B cell (primary cell): ENCODE data around the gene PTPRN2. TPM values are rescaled to one million over a fixed set of nuclear protein-coding genes. Genes with fewer than 3 reads are reported as not detected.
"Not testable (repeated sequence)": the region's sequence is repeated elsewhere in the genome, so short reads cannot be mapped to it uniquely, and the experiment has no call there.

ENCODE experiments used
- ATAC-seq: fragments of 200-7000 bp; cut with Tn5 transposase; one replicate; pipeline ENCODE4 v1.10.0; 2021; ENCODE audit warnings: low read depth, mild to moderate bottlenecking, moderate number of reproducible peaks, moderate library complexity
- CTCF ChIA-PET: fragments of 350-600 bp; sonication (Branson Sonifier 250); formaldehyde crosslinking; loops from one replicate; lab custom pipeline; 2021; ENCODE audit warnings: antibody characterized with exemption, inconsistent platforms; lab: Charles Lee
- POLR2A ChIA-PET: fragments of 350-600 bp; sonication (Branson Sonifier 250); formaldehyde crosslinking; loops from one replicate; lab custom pipeline; 2021; ENCODE audit warnings: antibody characterized with exemption; lab: Charles Lee
- DNase-seq: peaks from one replicate; pipeline ENCODE4 v3.0.0; 2013
- H2AFZ ChIP-seq: 2 replicates; pipeline ENCODE4 v1.6.1; 2012; ENCODE audit warnings: mild to moderate bottlenecking, low read depth, low read length; ENCODE audit not compliant: insufficient read depth, poor library complexity, severe bottlenecking
- H3K27ac ChIP-seq, 2 donors: 1 replicate in 1 of 2; 2 replicates in 1 of 2; pipeline ENCODE4 v1.5.1; 2012 to 2013; ENCODE audit warnings: low read length in 2 of 2, mild to moderate bottlenecking in 2 of 2, moderate library complexity in 1 of 2
- H3K27me3 ChIP-seq, 4 experiments: fragments of 200-600 bp in 1 of 4; sonication (generic) in 1 of 4; replicated peaks in 1 of 4; 1 replicate in 2 of 4; 2 replicates in 2 of 4; pipeline versions ENCODE4 v1.6.1 to v1.7.0; 2013 to 2016; ENCODE audit warnings: low read length in 3 of 4, mild to moderate bottlenecking in 2 of 4, mixed read lengths in 1 of 4, moderate library complexity in 1 of 4; ENCODE audit not compliant: insufficient read depth in 4 of 4, control insufficient read depth in 3 of 4; ENCODE audit errors: control extremely low read depth in 1 of 4
- H3K36me3 ChIP-seq, 2 experiments: replicated peaks in 1 of 2; 1 replicate in 1 of 2; 2 replicates in 1 of 2; pipeline versions ENCODE4 v1.6.1 to v1.7.1; 2013; ENCODE audit warnings: low read length in 1 of 2; ENCODE audit not compliant: insufficient read depth in 2 of 2, control insufficient read depth in 1 of 2; ENCODE audit errors: control extremely low read depth in 1 of 2, extremely low read depth in 1 of 2
- H3K4me1 ChIP-seq, 2 donors: fragments of 200-600 bp in 1 of 2; sonication (generic) in 1 of 2; 1 replicate in 1 of 2; 2 replicates in 1 of 2; pipeline versions ENCODE4 v1.5.1 to v1.6.1; 2013 to 2017; ENCODE audit warnings: low read length in 2 of 2; ENCODE audit not compliant: control insufficient read depth in 2 of 2, insufficient read depth in 2 of 2
- H3K4me2 ChIP-seq: replicated peaks from 2 replicates; pipeline ENCODE3; 2012; ENCODE audit warnings: mild to moderate bottlenecking, low read depth, low read length; ENCODE audit not compliant: poor library complexity, severe bottlenecking
- H3K4me3 ChIP-seq, 5 experiments: fragments of 200-600 bp in 1 of 5; sonication (generic) in 1 of 5; 1 replicate in 3 of 5; 2 replicates in 2 of 5; pipeline versions ENCODE4 v1.5.1 to v1.7.0; 2011 to 2016; ENCODE audit warnings: low read length in 4 of 5, mild to moderate bottlenecking in 4 of 5, low read depth in 2 of 5, control low read depth in 1 of 5, moderate library complexity in 1 of 5; ENCODE audit not compliant: insufficient read depth in 1 of 5; ENCODE audit errors: control extremely low read depth in 1 of 5, extremely low read depth in 1 of 5
- H3K79me2 ChIP-seq: fragments of 200-600 bp; sonication (generic); one replicate; pipeline ENCODE4 v1.6.0; 2016; ENCODE audit warnings: low read length; ENCODE audit not compliant: control insufficient read depth, insufficient read depth
- H3K9ac ChIP-seq: fragments of 200-600 bp; sonication (generic); 2 replicates; pipeline ENCODE4 v1.6.1; 2017; ENCODE audit warnings: mild to moderate bottlenecking, low read length, moderate library complexity
- H3K9me3 ChIP-seq, 3 donors: one replicate each; pipeline versions ENCODE4 v1.6.1 to v1.7.1; 2013; ENCODE audit warnings: low read length in 2 of 3; ENCODE audit not compliant: control insufficient read depth in 2 of 3, insufficient read depth in 1 of 3; ENCODE audit errors: control extremely low read depth in 1 of 3
- H4K20me1 ChIP-seq: 2 replicates; pipeline ENCODE4 v1.6.0; 2012; ENCODE audit warnings: mild to moderate bottlenecking, low read length; ENCODE audit not compliant: insufficient read depth, control insufficient read depth, poor library complexity, severe bottlenecking
- H3K27ac Mint-ChIP-seq: one replicate; pipeline ENCODE4 v1.8.0; 2021; ENCODE audit warnings: mixed read lengths
- H3K27me3 Mint-ChIP-seq: one replicate; pipeline ENCODE4 v1.8.0; 2021; ENCODE audit warnings: mixed read lengths
- H3K4me1 Mint-ChIP-seq: one replicate; pipeline ENCODE4 v1.8.0; 2021; ENCODE audit warnings: mixed read lengths
- H3K4me3 Mint-ChIP-seq: one replicate; pipeline ENCODE4 v1.8.0; 2021; ENCODE audit warnings: mixed read lengths
- H3K9me3 Mint-ChIP-seq: one replicate; pipeline ENCODE4 v1.8.0; 2022; ENCODE audit warnings: mixed read lengths; ENCODE audit not compliant: insufficient read depth
- CTCF ChIP-seq: fragments of 200-600 bp; IDR thresholded peaks from one replicate; pipeline ENCODE4 v1.8.0; 2022; ENCODE audit warnings: antibody characterized with exemption, mild to moderate bottlenecking
- EZH2 ChIP-seq: IDR thresholded peaks from 2 replicates; pipeline ENCODE4 v1.6.1; 2012; ENCODE audit warnings: borderline replicate concordance, low read depth, mild to moderate bottlenecking, moderate library complexity, low read length; ENCODE audit not compliant: insufficient read depth, poor library complexity, severe bottlenecking
- WGBS: methylation state at CpG from one replicate; pipeline ENCODE4 v1.1.5; 2013; ENCODE audit warnings: missing lambda C conversion rate; ENCODE audit not compliant: insufficient coverage; 5-methylcytosine and 5-hydroxymethylcytosine counted together
- intact Hi-C: fragments of 100-400 bp; cut with micrococcal nuclease; formaldehyde crosslinking; loops from one replicate; pipeline ENCODE4 v1.10.0; 2022
- polyA plus RNA-seq: library from polyadenylated mRNA; depleted of rRNA; stranded (reverse); fragments of >200 nt; gene quantifications from 2 replicates; pipeline ENCODE4 v1.2.3, GENCODE V29; 2012
- small RNA-seq: library from RNA; depleted of rRNA; stranded (forward); fragments of <200 nt; gene quantifications from one replicate; pipeline ENCODE3, GENCODE V24; 2012; ENCODE audit warnings: low replicate concordance, low read depth; ENCODE audit not compliant: insufficient read length
- total RNA-seq, 2 donors: library from RNA; stranded (reverse); fragments of 120-200 nt in 1 of 2; gene quantifications; 1 replicate in 1 of 2; 2 replicates in 1 of 2; pipeline versions ENCODE4 v1.2.3 to v1.2.4, GENCODE V29; 2013 to 2022

The PTPRN2 gene
- total and polyA plus RNA-seq, 2 donors (not counting 1 experiment from before 2014, with no cell fraction given) = 2.0 to 5.0 TPM

- Mint-ChIP-seq H3K27ac (no peak overlapping the region), H3K4me3 (no peak overlapping the region), H3K27me3 (peaks cover 13% of the 10 kb centered on the region), H3K4me1 (peaks cover 8% of the 10 kb centered on the region), H3K9me3 (peaks cover 11% of the 10 kb centered on the region)
- peak; percentile 14 for DNase-seq
- 96% methylated on average over 5 of the region's 8 CpGs for WGBS
- Histone ChIP-seq H3K9me3 (peaks cover 0 to 19% (median 9%) of the 10 kb centered on the region in 3 donors), H3K4me3 (no peak overlapping the region), H3K36me3 (no peaks in the 10 kb centered on the region), H3K9ac (no peak overlapping the region), H2AFZ (no peak overlapping the region), H3K79me2 (no peaks in the 10 kb centered on the region), H3K27me3 (peaks cover 0 to 3% (median 0%) of the 10 kb centered on the region in 4 experiments), H3K27ac (no peak overlapping the region), H3K4me2 (no peak overlapping the region), H4K20me1 (no peaks in the 10 kb centered on the region), H3K4me1 (peaks cover 0 to 6% of the 10 kb centered on the region in 2 donors)
- ChIA-PET POLR2A (no interaction called here), CTCF (no interaction called here)
- no peak for ATAC-seq
- intact Hi-C loops = no loop called here
- TF ChIP-seq CTCF (no peak), EZH2 (no peak)
These were observed 1097.1 kb downstream of the PTPRN2 start for GRCh38 chr7:157490465-157490912.

GRCh38 chr7:157489870-157490269, 1097.8 kb downstream of the PTPRN2 start:
- H3K27ac Mint-ChIP-seq, ATAC-seq, H3K27ac ChIP-seq, H3K36me3 ChIP-seq, H4K20me1 ChIP-seq, CTCF ChIA-PET, H3K79me2 ChIP-seq, H3K4me1 ChIP-seq, H2AFZ ChIP-seq, POLR2A ChIA-PET, H3K27me3 ChIP-seq, intact Hi-C loops, H3K4me3 ChIP-seq, H3K9ac ChIP-seq, H3K4me3 Mint-ChIP-seq, H3K4me2 ChIP-seq, DNase-seq, H3K4me1 Mint-ChIP-seq: not testable (repeated sequence)
- Mint-ChIP-seq H3K27me3 (peaks cover 12% of the 10 kb centered on the region), H3K9me3 (peaks cover 11% of the 10 kb centered on the region)
- 50% methylated on average over 1 of the region's 3 CpGs for WGBS
- H3K9me3 ChIP-seq = peaks cover 0 to 19% (median 9%) of the 10 kb centered on the region in 3 donors

Small RNA genes within 50 kb of the gene (small RNA-seq; reads per million reads assigned to genes)
- not detected for gene MIR153-2
- not detected for gene MIR5707
- not detected for gene MIR595
- not detected for gene THAP5P1

Other genes with a start within 250 kb of the PTPRN2 start
- gene NCAPG2, start 117.0 kb upstream of the PTPRN2 start, total RNA-seq = 9.8 and 11.4 TPM in 2 replicates
- gene NCAPG2, start 117.0 kb upstream of the PTPRN2 start, polyA plus RNA-seq = 2.9 and 3.9 TPM in 2 replicates
- 32.4 and 34.2 TPM in 2 replicates for gene ESYT2, start 241.7 kb upstream of the PTPRN2 start, total RNA-seq
- 12.0 and 16.0 TPM in 2 replicates for gene ESYT2, start 241.7 kb upstream of the PTPRN2 start, polyA plus RNA-seq